Measurements from ENCODE around the gene PRRG2. TPM values are rescaled to one million over a fixed set of nuclear protein-coding genes. Genes with fewer than 3 reads are reported as not detected.

PRRG2 gene
- total RNA-seq, 1 experiment from 2014 or later = 0.64 TPM

DNA sequence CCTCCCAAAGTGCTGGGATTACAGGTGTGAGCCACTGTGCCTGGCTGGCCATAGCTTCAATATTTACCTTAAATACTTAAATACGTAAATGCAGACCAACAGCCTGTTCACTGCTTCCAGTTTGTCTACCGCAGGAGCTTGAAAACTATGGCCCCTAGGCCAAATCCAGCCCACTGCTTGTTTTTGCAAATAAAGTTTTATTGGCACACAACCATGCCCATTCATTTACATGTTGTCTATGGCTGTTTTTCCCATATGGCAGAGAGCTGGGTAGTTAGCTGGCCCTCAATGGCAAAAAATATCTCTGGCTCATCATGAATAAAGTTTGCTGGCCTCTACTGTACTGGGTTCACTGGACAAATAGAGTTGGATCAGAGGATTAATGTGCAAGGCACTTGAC is 21.7 kb downstream of the PRRG2 start:
- H3K27ac ChIP-seq (ENCODE audit: low read length) = no peak overlapping the region
- no peaks in the 10 kb centered on the region for H3K9me3 ChIP-seq (ENCODE audit: control insufficient read depth, insufficient read depth, low read depth, low read length)
- in situ Hi-C loops (cut with HindIII; ENCODE audit: low pct_unique_long_range_greater_than_20kb, low sequenced_read_pairs) = no loop called here
- H3K27me3 ChIP-seq (ENCODE audit: control insufficient read depth, insufficient read depth, low read length) = no peaks in the 10 kb centered on the region
- ATAC-seq (no peak), DNase-seq (ENCODE audit: low read depth, low spot score) (no peak)
- H3K4me1 ChIP-seq (ENCODE audit: control insufficient read depth, insufficient read depth, low read length) = no peaks in the 10 kb centered on the region
- no peaks in the 10 kb centered on the region; the same call in 1 of the 2 replicates for H3K36me3 ChIP-seq (ENCODE audit: control insufficient read depth, insufficient read depth, low read length)
- POLR2A ChIA-PET = no interaction called here
- H3K4me3 ChIP-seq (ENCODE audit: low read depth in 2 of 2, low read length in 2 of 2) = no peak overlapping the region
- intact Hi-C loops (cut with micrococcal nuclease; ENCODE audit: unreplicated experiment) = no loop called here
- BruUV-seq (replicated peaks) = no TSS peak
- CTCF ChIA-PET = no interaction called here
- no peak for TF ChIP-seq POLR2AphosphoS5 (IDR thresholded peaks at IDR 0.05; ENCODE audit: low read depth, low read length)
- TF ChIP-seq TCF7L2 (IDR thresholded peaks at IDR 0.05; ENCODE audit: low read depth, low read length) = no peak
- TF ChIP-seq SIN3A (IDR thresholded peaks at IDR 0.05; ENCODE audit: borderline replicate concordance, insufficient read depth, low read depth, low read length) = no peak
- TF ChIP-seq, protein P1, sequence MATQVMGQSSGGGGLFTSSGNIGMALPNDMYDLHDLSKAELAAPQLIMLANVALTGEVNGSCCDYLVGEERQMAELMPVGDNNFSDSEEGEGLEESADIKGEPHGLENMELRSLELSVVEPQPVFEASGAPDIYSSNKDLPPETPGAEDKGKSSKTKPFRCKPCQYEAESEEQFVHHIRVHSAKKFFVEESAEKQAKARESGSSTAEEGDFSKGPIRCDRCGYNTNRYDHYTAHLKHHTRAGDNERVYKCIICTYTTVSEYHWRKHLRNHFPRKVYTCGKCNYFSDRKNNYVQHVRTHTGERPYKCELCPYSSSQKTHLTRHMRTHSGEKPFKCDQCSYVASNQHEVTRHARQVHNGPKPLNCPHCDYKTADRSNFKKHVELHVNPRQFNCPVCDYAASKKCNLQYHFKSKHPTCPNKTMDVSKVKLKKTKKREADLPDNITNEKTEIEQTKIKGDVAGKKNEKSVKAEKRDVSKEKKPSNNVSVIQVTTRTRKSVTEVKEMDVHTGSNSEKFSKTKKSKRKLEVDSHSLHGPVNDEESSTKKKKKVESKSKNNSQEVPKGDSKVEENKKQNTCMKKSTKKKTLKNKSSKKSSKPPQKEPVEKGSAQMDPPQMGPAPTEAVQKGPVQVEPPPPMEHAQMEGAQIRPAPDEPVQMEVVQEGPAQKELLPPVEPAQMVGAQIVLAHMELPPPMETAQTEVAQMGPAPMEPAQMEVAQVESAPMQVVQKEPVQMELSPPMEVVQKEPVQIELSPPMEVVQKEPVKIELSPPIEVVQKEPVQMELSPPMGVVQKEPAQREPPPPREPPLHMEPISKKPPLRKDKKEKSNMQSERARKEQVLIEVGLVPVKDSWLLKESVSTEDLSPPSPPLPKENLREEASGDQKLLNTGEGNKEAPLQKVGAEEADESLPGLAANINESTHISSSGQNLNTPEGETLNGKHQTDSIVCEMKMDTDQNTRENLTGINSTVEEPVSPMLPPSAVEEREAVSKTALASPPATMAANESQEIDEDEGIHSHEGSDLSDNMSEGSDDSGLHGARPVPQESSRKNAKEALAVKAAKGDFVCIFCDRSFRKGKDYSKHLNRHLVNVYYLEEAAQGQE (IDR thresholded peaks at IDR 0.05; ENCODE audit: insufficient read depth in 1 of 2, low read depth in 2 of 2, low read length in 1 of 2) = no peak
- TF ChIP-seq, protein P2, sequence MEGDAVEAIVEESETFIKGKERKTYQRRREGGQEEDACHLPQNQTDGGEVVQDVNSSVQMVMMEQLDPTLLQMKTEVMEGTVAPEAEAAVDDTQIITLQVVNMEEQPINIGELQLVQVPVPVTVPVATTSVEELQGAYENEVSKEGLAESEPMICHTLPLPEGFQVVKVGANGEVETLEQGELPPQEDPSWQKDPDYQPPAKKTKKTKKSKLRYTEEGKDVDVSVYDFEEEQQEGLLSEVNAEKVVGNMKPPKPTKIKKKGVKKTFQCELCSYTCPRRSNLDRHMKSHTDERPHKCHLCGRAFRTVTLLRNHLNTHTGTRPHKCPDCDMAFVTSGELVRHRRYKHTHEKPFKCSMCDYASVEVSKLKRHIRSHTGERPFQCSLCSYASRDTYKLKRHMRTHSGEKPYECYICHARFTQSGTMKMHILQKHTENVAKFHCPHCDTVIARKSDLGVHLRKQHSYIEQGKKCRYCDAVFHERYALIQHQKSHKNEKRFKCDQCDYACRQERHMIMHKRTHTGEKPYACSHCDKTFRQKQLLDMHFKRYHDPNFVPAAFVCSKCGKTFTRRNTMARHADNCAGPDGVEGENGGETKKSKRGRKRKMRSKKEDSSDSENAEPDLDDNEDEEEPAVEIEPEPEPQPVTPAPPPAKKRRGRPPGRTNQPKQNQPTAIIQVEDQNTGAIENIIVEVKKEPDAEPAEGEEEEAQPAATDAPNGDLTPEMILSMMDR (IDR thresholded peaks at IDR 0.05) = no peak

DNA sequence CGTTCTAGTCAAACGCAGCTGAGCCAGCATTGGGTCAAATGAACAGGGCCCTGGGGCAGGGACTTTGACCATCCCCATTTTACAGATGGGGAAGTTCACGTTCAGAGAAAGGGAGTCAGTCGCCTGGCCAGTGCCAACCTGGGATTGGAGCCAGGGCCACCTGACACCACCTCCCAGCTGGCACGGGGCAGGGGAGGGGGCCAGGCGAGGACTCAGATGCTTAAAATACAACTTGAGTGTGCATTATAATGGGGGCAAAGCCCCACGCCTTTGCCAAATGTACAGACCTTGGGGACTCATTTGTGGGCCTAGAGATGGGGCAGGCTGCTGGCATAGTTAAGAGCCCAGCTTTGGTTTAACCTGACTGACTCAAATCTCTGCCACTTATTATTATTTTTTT is 24.5 kb downstream of the PRRG2 start:
- CTCF ChIA-PET = no interaction called here
- no TSS peak for BruUV-seq (replicated peaks)
- in situ Hi-C loops (cut with HindIII; ENCODE audit: low pct_unique_long_range_greater_than_20kb, low sequenced_read_pairs) = no loop called here

More for the DNA sequence above, 24.5 kb downstream of the PRRG2 start:
- Histone ChIP-seq H3K36me3 (ENCODE audit: control insufficient read depth, insufficient read depth, low read length) (no peaks in the 10 kb centered on the region; the same call in 1 of the 2 replicates), H3K27me3 (ENCODE audit: control insufficient read depth, insufficient read depth, low read length) (no peaks in the 10 kb centered on the region), H3K9me3 (ENCODE audit: control insufficient read depth, insufficient read depth, low read depth, low read length) (no peaks in the 10 kb centered on the region), H3K27ac (ENCODE audit: low read length) (no peak overlapping the region), H3K4me3 (ENCODE audit: low read depth in 2 of 2, low read length in 2 of 2) (no peak overlapping the region), H3K4me1 (ENCODE audit: control insufficient read depth, insufficient read depth, low read length) (no peaks in the 10 kb centered on the region)
- POLR2A ChIA-PET = no interaction called here
- no peak for ATAC-seq
- intact Hi-C loops (cut with micrococcal nuclease; ENCODE audit: unreplicated experiment) = no loop called here
- TF ChIP-seq SIN3A (IDR thresholded peaks at IDR 0.05; ENCODE audit: borderline replicate concordance, insufficient read depth, low read depth, low read length) (no peak), POLR2AphosphoS5 (IDR thresholded peaks at IDR 0.05; ENCODE audit: low read depth, low read length) (no peak), TCF7L2 (IDR thresholded peaks at IDR 0.05; ENCODE audit: low read depth, low read length) (no peak)
- TF ChIP-seq, protein P1 (IDR thresholded peaks at IDR 0.05; ENCODE audit: insufficient read depth in 1 of 2, low read depth in 2 of 2, low read length in 1 of 2) = no peak
- TF ChIP-seq, protein P2 (IDR thresholded peaks at IDR 0.05) = no peak
- no peak for DNase-seq (ENCODE audit: low read depth, low spot score)
